ENCODE data around the gene ADM5.

The ADM5 gene

GRCh38 chr19:49689133-49690078, at the start of gene ADM5:
TSS of gene ADM5 (plus strand) at chr19:49689594. CDS start at chr19:49689838, 244 bp downstream.
- no peak for DNase-seq (ENCODE audit: low read depth in 2 of 2)

GRCh38 chr19:49640113-49640898, 49.1 kb upstream of the ADM5 start, which contains the start of gene RRAS:
TSS of gene RRAS (minus strand) at chr19:49640143. CDS start at chr19:49640098, 45 bp downstream.
- DNase-seq (ENCODE audit: low read depth in 2 of 2): peak; percentile 98 to 99

- peak; percentile 98 to 99 for DNase-seq (ENCODE audit: low read depth in 2 of 2)
These were observed 47.5 kb upstream of the ADM5 start, which contains the start of gene SCAF1 for GRCh38 chr19:49641688-49642491. TSS of gene SCAF1 (plus strand) at chr19:49642209. CDS start at chr19:49645027, 2,818 bp downstream.

- DNase-seq (ENCODE audit: low read depth in 2 of 2): no peak
These were observed 46.8 kb upstream of the ADM5 start for GRCh38 chr19:49642492-49643035.

GRCh38 chr19:49643466-49643865, 45.9 kb upstream of the ADM5 start:
- DNase-seq (ENCODE audit: low read depth in 2 of 2): no peak

GRCh38 chr19:49645592-49645991, 43.8 kb upstream of the ADM5 start:
- DNase-seq (ENCODE audit: low read depth in 2 of 2): no peak

GRCh38 chr19:49645995-49646394, 43.4 kb upstream of the ADM5 start:
- DNase-seq (ENCODE audit: low read depth in 2 of 2): no peak

- DNase-seq (ENCODE audit: low read depth in 2 of 2): no peak
These were observed 42.8 kb upstream of the ADM5 start for GRCh38 chr19:49646586-49646985.

- DNase-seq (ENCODE audit: low read depth in 2 of 2): no peak
These were observed 38.2 kb upstream of the ADM5 start for GRCh38 chr19:49651029-49651819.

GRCh38 chr19:49651820-49652550, 37.4 kb upstream of the ADM5 start:
- DNase-seq (ENCODE audit: low read depth in 2 of 2): no peak

GRCh38 chr19:49652551-49653465, 36.6 kb upstream of the ADM5 start:
- no peak for DNase-seq (ENCODE audit: low read depth in 2 of 2)

GRCh38 chr19:49653466-49653806, 36.0 kb upstream of the ADM5 start:
- no peak for DNase-seq (ENCODE audit: low read depth in 2 of 2)

- no peak for DNase-seq (ENCODE audit: low read depth in 2 of 2)
These were observed 34.8 kb upstream of the ADM5 start for GRCh38 chr19:49654581-49654980.

- no peak for DNase-seq (ENCODE audit: low read depth in 2 of 2)
These were observed 33.6 kb upstream of the ADM5 start for GRCh38 chr19:49655570-49656455.

- DNase-seq (ENCODE audit: low read depth in 2 of 2): no peak
These were observed 32.8 kb upstream of the ADM5 start for GRCh38 chr19:49656456-49657109.

- no peak for DNase-seq (ENCODE audit: low read depth in 2 of 2)
These were observed 31.8 kb upstream of the ADM5 start for GRCh38 chr19:49657493-49658138.

GRCh38 chr19:49658139-49658517, 31.3 kb upstream of the ADM5 start:
- no peak for DNase-seq (ENCODE audit: low read depth in 2 of 2)

Data from stimulated activated CD8-positive, alpha-beta memory T cell treated with anti-CD3 and anti-CD28 coated beads, Interleukin-2, amount 100 ng/mL, for 1 hour (primary cell).